ENCODE results near the gene COL20A1. TPM values are rescaled to one million over a fixed set of nuclear protein-coding genes. Genes with fewer than 3 reads are reported as not detected.

COL20A1 gene
- total and polyA plus RNA-seq, 8 donors, result 0.53 to 2.4 TPM; not detected in 6

DNA sequence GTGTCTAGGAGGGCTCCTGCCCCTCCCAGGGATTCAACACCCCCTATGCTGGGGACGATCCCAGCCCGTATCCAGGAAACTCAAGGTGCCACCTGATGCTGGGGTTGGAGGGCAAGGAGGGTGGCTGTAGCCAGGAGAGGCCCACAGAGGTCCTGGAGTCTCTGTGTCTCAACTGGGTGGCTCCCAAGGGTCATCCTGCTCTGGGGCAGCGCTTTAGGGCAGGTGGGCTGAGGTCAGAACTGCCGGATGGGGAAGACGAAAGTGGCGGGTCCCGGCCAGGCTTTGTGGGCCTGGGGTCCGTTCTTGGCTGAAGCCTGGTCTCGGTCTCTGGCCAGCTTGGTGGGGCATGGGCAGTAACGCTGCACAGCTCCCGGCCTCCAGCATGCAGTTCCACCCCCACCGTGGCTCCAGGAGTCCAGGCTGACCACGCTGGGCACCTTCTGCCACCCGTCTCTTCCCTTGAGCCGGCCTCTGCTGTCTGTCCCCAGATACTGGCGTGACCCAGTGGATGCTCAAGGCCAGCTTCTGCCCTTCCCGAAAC, 2.8 kb upstream of the COL20A1 start:
- DNase-seq, result no peak
- intact Hi-C loops (cut with DNase I; ENCODE audit: low total_unique reads), result no loop called here
- Histone ChIP-seq H3K9me3 (no peaks in the 10 kb centered on the region), H3K36me3 (peaks cover 38 to 49% (median 46%) of the 10 kb centered on the region in 4 donors), H3K4me3 (no peak overlapping the region), H3K27me3 (peaks cover 5 to 40% (median 20%) of the 10 kb centered on the region in 3 donors), H3K27ac (no peak overlapping the region), H3K4me1 (peaks cover 0 to 15% (median 13%) of the 10 kb centered on the region in 4 donors)
- TF ChIP-seq, protein P1, sequence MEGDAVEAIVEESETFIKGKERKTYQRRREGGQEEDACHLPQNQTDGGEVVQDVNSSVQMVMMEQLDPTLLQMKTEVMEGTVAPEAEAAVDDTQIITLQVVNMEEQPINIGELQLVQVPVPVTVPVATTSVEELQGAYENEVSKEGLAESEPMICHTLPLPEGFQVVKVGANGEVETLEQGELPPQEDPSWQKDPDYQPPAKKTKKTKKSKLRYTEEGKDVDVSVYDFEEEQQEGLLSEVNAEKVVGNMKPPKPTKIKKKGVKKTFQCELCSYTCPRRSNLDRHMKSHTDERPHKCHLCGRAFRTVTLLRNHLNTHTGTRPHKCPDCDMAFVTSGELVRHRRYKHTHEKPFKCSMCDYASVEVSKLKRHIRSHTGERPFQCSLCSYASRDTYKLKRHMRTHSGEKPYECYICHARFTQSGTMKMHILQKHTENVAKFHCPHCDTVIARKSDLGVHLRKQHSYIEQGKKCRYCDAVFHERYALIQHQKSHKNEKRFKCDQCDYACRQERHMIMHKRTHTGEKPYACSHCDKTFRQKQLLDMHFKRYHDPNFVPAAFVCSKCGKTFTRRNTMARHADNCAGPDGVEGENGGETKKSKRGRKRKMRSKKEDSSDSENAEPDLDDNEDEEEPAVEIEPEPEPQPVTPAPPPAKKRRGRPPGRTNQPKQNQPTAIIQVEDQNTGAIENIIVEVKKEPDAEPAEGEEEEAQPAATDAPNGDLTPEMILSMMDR (IDR thresholded peaks at IDR 0.05), result no peak
- TF ChIP-seq POLR2A (IDR thresholded peaks at IDR 0.05) (no peak), EP300 (IDR thresholded peaks at IDR 0.05) (no peak), POLR2AphosphoS5 (IDR thresholded peaks at IDR 0.05) (no peak)
- WGBS, 5 donors, result 77 to 84% (median 81%) methylated on average over 17 of the region's 17 CpGs; no CpG with 5 or more reads in 1 of the 5 donors

DNA sequence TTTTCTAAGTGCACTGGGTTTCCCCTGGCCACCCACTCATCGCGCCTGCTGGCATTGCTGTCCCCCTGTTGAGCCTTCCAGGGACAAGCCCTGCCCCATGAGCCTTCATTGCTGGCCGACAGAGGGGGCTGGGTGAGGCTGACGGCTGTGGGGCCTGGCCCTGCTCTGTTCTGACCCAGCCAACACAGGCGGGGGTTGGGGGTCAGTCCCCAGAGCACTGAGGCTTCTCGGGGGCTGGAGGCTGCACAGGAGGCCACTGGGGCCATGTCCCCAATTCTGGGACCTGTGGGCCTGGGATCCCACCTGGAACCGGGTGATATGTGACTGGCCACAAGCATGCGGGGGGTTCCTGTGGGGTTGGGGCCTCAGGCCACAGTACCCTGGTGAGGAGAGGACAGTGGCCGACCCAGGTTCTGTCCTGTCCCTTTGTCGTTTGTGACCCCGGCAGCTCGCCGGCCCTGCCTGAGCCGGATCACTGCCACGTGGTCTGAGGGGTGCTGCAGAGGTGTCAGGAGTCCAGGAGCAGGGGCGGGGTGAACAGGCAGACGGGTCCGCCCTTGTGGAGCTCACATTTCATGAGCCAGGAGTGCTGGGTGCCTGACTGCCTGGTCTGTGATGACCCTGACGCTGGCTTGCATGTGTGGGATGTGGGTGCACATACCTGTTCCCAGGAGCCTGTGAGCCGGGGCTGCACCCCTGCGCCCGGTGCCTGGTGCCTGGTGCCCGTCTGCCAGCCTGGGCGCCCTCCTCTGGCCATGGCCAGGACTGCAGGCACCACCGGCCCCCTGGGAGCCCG, 2.1 kb upstream of the COL20A1 start:
- no peaks in the 10 kb centered on the region for H3K9me3 ChIP-seq
- 15 to 32% (median 24%) methylated on average over 9 to 26 of the region's 26 CpGs for WGBS, 5 donors

GRCh38 chr20:63291811-63292210, 1.2 kb upstream of the COL20A1 start:
- Histone ChIP-seq H3K27me3 (peaks cover 13 to 56% (median 36%) of the 10 kb centered on the region in 3 donors), H3K36me3 (peaks cover 22 to 33% (median 30%) of the 10 kb centered on the region in 4 donors), H3K27ac (no peak overlapping the region), H3K4me3 (no peak overlapping the region), H3K9me3 (no peaks in the 10 kb centered on the region), H3K4me1 (peaks cover 0 to 15% (median 13%) of the 10 kb centered on the region in 4 donors)
- DNase-seq, result no peak
- WGBS, 5 donors, result 72 to 80% (median 78%) methylated on average over 9 to 10 of the region's 10 CpGs
- no peak for TF ChIP-seq POLR2A (IDR thresholded peaks at IDR 0.05)
- TF ChIP-seq, protein P1 (IDR thresholded peaks at IDR 0.05), result no peak
- no peak for TF ChIP-seq EP300 (IDR thresholded peaks at IDR 0.05)
- intact Hi-C loops (cut with DNase I; ENCODE audit: low total_unique reads), result no loop called here

More for the DNA sequence above, 2.1 kb upstream of the COL20A1 start:
- Histone ChIP-seq H3K4me1 (peaks cover 0 to 15% (median 13%) of the 10 kb centered on the region in 4 donors), H3K27me3 (peaks cover 8 to 47% (median 27%) of the 10 kb centered on the region in 3 donors), H3K4me3 (no peak overlapping the region), H3K27ac (no peak overlapping the region), H3K36me3 (peaks cover 32 to 42% (median 39%) of the 10 kb centered on the region in 4 donors)
- TF ChIP-seq POLR2AphosphoS5 (IDR thresholded peaks at IDR 0.05) (no peak), POLR2A (IDR thresholded peaks at IDR 0.05) (no peak), EP300 (IDR thresholded peaks at IDR 0.05) (no peak)
- TF ChIP-seq, protein P1 (IDR thresholded peaks at IDR 0.05), result peak in 5 of 7 experiments; percentile 44 to 75 (median 70)
- peak; percentile 61 to 74 for DNase-seq
- intact Hi-C loops (cut with DNase I; ENCODE audit: low total_unique reads), result no loop called here

- Histone ChIP-seq H3K4me3 (no peak overlapping the region), H3K4me1 (peaks cover 0 to 15% (median 13%) of the 10 kb centered on the region in 4 donors), H3K9me3 (no peaks in the 10 kb centered on the region), H3K27ac (no peak overlapping the region), H3K27me3 (peaks cover 17 to 61% (median 41%) of the 10 kb centered on the region in 3 donors), H3K36me3 (peaks cover 19 to 28% (median 25%) of the 10 kb centered on the region in 4 donors)
- 66 to 84% (median 73%) methylated on average over 3 to 16 of the region's 16 CpGs for WGBS, 5 donors
- TF ChIP-seq EP300 (IDR thresholded peaks at IDR 0.05), result no peak
- TF ChIP-seq, protein P1 (IDR thresholded peaks at IDR 0.05), result no peak
- no peak for TF ChIP-seq POLR2AphosphoS5 (IDR thresholded peaks at IDR 0.05)
- TF ChIP-seq POLR2A (IDR thresholded peaks at IDR 0.05), result no peak
- intact Hi-C loops (cut with DNase I; ENCODE audit: low total_unique reads), result no loop called here
- DNase-seq, result no peak
Measured at GRCh38 chr20:63292292-63292701, 689 bp upstream of the COL20A1 start.

All from stomach (tissue), 9 donors.